HG02970 (cell line): ENCODE results near the gene SETBP1.

Source experiments
- ATAC-seq: cut with Tn5 transposase; IDR thresholded peaks from one replicate; pipeline ENCODE4 v1.9.1; 2021; ENCODE audit warnings: mild to moderate bottlenecking, moderate library complexity, moderate number of reproducible peaks; ENCODE audit not compliant: unreplicated experiment, low FRiP score

The SETBP1 gene

DNA sequence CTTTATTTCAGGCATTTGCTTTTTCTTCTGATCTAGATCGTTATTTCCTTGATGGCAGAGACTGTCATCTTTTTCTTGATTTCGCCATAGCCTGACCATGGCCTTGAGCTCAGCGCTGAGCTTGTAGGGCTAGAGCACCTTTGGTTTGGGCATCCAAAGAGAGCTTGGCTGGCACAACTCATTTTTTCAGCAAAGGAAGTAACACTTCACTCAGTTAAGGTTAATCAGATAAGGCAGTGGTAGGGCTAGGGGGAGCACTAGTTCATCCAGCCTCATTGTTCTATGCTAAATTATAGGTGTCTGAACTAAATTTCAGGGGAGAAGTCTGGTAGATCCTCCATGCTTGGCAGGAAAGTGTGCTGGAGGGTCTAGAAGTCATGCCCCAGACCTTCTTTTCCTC is 125.0 kb downstream of the SETBP1 start:
- no peak for ATAC-seq

GRCh38 chr18:44807766-44808165 is 127.1 kb downstream of the SETBP1 start:
- no peak for ATAC-seq

DNA sequence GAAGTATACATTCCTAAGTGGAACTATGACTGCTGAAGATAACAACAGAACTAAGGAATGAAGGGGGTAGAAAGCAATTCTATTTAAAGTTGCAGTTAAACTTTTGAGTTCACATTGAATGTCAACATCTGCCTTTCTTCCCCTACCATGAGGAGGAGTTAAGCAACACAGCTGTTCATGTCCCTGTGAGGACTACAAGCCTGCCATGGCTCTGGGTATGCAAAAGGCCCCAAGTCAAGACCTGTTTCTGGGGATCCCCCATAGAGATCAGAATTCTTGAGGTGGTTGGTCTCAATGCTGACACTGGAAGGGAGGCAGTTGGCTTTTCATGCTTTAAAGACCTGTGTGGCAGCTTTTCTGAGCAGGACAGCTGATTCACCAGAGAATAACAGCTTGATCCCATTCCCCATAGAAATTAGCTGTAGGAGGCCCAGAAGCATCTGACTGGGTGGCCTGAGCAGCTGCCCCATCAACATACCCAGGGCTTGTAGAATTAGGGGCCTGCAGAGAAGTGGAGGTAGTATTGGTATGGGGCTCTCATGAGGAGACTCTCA is 131.0 kb downstream of the SETBP1 start:
- no peak for ATAC-seq

GRCh38 chr18:44812426-44812825 is 131.7 kb downstream of the SETBP1 start:
- no peak for ATAC-seq

GRCh38 chr18:44813586-44813985 is 132.9 kb downstream of the SETBP1 start:
- no peak for ATAC-seq

DNA sequence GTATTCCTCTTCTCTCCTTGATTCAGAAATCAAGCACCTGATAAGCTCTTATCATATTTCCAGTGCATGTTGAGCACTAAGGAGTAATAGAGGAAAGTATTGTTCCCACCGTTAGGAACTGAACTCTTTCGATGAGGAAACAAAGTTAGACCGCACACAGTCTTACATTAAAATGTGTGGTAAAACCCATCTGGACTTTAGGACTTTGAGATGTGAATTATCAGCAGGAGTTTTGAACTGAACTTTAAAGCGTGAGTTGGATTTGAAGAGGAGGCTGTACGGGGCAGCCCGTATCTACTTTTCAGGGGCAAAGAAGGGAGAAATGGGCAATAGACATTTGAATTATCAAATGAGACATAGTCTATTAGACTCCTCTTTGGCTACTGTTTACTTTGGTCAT is 134.4 kb downstream of the SETBP1 start:
- ATAC-seq = no peak

GRCh38 chr18:44816050-44816449 is 135.4 kb downstream of the SETBP1 start:
- ATAC-seq = no peak

DNA sequence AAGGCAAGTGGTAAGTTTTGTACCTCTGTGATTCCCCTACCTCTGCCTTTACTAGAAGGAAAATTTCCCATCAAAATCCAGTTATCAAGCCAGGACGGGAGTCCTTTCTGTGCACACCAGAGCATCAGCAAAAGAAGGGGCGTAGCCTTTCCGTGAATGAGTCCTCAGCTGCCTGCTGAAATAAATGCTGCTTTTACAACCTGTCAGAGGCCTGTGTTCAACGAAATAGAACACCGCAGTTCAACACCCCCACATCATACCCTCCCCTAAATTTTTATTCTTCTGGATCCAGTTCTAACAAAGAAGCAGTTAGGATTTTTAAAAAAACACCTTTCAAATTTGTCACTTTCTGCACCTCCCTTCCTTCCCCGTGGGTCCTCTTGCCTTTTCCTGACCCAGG is 135.8 kb downstream of the SETBP1 start:
- ATAC-seq = no peak

- ATAC-seq = no peak
Measured at GRCh38 chr18:44817831-44818473, 137.3 kb downstream of the SETBP1 start.

GRCh38 chr18:44818668-44819403 is 138.1 kb downstream of the SETBP1 start:
- ATAC-seq = no peak

DNA sequence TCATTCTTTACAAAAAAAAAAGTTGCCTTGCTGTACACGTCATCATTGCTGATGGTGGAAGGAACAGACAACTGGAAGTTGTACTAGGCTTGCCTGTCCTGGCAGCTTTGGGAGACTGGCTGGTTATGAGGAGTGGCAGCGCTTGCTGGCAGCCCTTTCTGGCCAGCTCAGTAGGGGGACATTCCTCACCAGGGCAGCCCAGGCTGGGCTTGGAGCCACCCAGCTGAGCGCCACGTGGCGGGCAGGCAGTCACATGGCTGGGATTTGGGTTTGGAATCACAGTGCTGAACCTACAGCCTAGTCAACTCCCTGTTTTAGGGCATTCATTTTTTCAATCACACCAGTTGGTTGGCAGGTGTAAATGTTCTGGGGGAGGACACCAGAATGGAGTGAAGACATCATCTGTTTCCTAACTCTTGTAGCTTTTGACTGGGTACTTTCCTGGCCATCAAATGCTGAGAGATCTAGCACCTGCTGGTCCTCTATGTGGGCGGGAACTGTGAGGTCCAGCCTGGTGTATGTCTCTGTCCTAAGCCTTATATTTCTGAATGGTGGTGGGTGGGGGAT is 139.3 kb downstream of the SETBP1 start:
- ATAC-seq = no peak

DNA sequence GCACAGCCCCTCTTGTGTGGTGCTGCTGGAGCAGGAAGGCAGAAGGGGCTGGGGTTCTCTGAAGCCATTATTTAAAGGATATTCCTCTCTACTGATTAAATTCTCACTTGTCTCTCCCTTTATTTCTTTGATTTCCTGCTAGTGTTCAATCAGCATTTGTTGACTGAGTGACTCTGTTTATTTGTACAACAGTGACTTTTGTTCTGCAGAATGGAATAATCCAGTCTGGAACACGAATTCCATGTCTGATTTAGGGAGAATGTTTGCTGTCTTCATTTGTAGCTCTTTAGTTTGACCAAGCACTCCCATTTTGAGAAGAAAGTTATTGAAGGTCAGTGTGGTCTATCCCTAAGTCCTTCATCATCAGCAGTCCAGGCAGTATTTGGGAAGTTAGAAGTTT is 141.2 kb downstream of the SETBP1 start:
- ATAC-seq = no peak

- ATAC-seq = no peak
Measured at GRCh38 chr18:44823286-44823685, 142.6 kb downstream of the SETBP1 start.

DNA sequence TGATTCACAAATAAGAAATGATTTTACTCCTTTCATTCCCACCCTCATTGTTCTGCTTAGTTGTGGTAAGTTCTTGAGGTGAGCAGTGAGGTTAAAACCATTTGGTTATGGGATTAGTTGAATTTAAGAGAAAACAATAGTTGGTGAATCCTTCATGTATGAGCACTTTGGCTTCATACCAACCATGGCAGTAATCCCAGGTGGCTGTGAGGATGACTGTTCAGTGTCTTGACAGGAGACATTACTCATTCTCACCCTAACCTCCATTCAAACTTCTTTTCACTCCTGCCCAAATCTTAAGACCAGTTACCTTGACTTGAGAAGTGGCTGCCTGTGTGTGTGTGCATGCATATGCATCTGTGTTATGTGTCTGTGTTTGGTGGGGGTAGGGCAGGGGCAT is 143.1 kb downstream of the SETBP1 start:
- ATAC-seq = no peak

DNA sequence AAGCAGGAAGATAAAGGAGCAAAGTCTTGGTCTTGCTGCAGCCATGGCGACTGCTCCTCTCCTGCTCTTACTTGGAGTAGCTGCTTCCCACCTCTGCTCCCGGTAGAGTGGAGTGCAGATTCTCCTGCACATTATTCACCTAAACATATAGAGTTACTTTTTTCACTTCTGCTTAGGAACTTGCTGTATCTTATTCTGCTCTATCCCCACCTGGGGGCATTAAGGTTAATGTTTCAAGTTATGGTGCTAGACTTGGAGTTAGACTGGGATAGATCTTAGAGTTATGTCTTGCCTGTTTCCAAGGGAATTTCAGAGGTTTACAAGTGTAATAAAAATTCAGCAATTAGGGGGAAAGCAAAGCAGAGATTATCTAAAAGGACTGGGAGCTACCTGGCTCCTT is 144.2 kb downstream of the SETBP1 start:
- ATAC-seq = no peak

- ATAC-seq = no peak
Measured at GRCh38 chr18:44826418-44827259, 146.0 kb downstream of the SETBP1 start.

DNA sequence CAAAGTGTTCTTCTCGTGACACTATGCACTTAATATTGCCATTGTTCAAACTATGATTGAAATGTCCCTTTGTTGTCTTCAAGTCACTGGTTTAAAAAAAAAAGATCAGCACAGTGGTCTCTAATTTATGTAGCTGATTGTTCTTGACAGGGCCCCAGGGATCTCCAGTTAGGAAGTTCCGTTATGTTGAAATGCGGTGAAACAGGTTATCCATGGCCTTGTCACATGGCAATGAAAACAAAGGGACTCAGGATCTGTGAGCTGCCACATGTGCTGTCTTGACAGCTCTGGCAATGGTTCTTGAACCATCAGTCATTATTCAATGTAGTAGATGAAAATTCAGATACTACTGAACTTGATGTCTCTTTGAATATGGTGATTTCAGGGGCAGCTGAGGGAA is 147.4 kb downstream of the SETBP1 start:
- no peak for ATAC-seq

GRCh38 chr18:44830581-44830980 is 149.9 kb downstream of the SETBP1 start:
- no peak for ATAC-seq

DNA sequence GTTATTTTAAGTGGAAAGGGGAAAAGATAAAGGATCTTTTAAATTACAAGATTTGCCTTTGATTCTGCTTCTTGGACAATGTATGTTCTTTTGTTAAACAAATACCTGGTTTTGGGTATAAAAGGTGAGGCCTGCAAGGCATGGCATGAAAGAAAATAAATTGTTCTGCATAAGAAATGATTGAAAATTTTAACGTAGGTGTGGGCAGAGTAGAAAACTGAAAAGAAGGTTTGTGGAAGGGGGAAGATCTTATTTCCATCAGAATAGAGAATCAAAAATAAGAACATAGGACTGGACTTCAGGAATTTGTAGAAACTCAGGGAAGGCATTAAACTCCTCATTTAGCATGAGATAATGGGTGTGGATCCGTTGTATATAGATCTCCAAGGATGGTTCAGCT is 153.1 kb downstream of the SETBP1 start:
- ATAC-seq = no peak

DNA sequence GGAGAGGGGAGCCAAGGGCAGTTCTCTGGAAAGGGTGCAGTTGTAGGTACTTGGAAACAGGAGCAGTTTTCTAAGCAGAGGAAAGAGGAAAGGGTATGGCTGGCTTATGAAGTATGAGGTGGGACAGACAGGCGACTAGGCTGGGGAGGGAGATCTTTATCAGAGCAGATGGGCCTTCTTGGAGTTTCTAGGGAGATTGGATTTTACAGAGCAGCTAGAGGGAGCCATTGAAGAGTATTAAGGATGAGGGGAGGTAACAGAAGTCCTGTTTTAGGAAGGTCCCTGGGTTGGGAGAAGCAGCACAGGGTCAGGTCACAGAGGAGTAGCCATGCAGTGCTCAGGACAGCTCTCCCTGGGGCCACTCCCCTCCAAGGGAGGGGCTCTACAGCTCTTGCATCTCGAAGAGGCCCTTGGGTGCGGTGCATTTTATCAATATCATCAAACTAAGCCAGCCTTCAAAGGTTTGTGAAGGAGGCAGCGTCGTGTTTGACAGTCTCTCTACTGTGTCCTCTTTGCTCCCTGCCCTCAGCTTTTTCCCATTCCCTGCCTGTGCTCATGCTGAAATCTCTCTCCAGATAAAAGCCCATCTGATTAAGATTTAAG is 154.3 kb downstream of the SETBP1 start:
- no peak for ATAC-seq
